GM12873 (cell line): ENCODE results near the gene DLST.

Experiments used
- CTCF ChIP-seq: IDR thresholded peaks from 2 replicates; pipeline ENCODE4 v1.5.1; 2012; ENCODE audit warnings: low read depth, mild to moderate bottlenecking, moderate library complexity, low read length, control low read depth; ENCODE audit not compliant: insufficient read depth; ENCODE audit errors: missing control alignments

The DLST gene

GRCh38 chr14:74902941-74903705 is 21.4 kb downstream of the DLST start:
- no peak for TF ChIP-seq CTCF

- no peak for TF ChIP-seq CTCF
Measured at GRCh38 chr14:74904635-74905503, 23.2 kb downstream of the DLST start.

- TF ChIP-seq CTCF, result peak; percentile 96
Measured at GRCh38 chr14:74905595-74906142, 24.0 kb downstream of the DLST start.

GRCh38 chr14:74906925-74907521 is 25.3 kb downstream of the DLST start:
- TF ChIP-seq CTCF, result peak; percentile 58

GRCh38 chr14:74907744-74908143 is 26.0 kb downstream of the DLST start:
- no peak for TF ChIP-seq CTCF

GRCh38 chr14:74908861-74909341 is 27.2 kb downstream of the DLST start:
- TF ChIP-seq CTCF, result no peak
